Liver (tissue), 9 donors: ENCODE data around the gene PRELID2. TPM values are rescaled to one million over a fixed set of nuclear protein-coding genes. Genes with fewer than 3 reads are reported as not detected.

ENCODE experiments used
- DNase-seq: peaks from one replicate; pipeline ENCODE4 v3.0.0-alpha.2; 2017; ENCODE audit warnings: low spot score
- H3K27ac ChIP-seq, 2 donors: one replicate each; pipeline ENCODE4 v1.7.0; 2013; ENCODE audit warnings: inconsistent platforms in 2 of 2, low read length in 2 of 2, control low read depth in 1 of 2, low read depth in 1 of 2, mild to moderate bottlenecking in 1 of 2
- H3K27me3 ChIP-seq, 4 donors: one replicate each; pipeline versions ENCODE4 v1.6.1 to v1.7.0; 2013; ENCODE audit warnings: low read length in 3 of 4, inconsistent platforms in 1 of 4, mild to moderate bottlenecking in 1 of 4, moderate library complexity in 1 of 4; ENCODE audit not compliant: control insufficient read depth in 4 of 4, insufficient read depth in 4 of 4
- H3K36me3 ChIP-seq, 4 donors: one replicate each; pipeline versions ENCODE4 v1.6.1 to v1.7.0; 2013; ENCODE audit warnings: low read length in 3 of 4, mild to moderate bottlenecking in 3 of 4, low read depth in 1 of 4, moderate library complexity in 1 of 4; ENCODE audit not compliant: control insufficient read depth in 4 of 4, insufficient read depth in 3 of 4
- H3K4me1 ChIP-seq, 4 donors: one replicate each; pipeline versions ENCODE4 v1.6.1 to v1.7.0; 2013; ENCODE audit warnings: low read length in 3 of 4, mild to moderate bottlenecking in 3 of 4, moderate library complexity in 1 of 4; ENCODE audit not compliant: control insufficient read depth in 4 of 4, insufficient read depth in 4 of 4
- H3K4me3 ChIP-seq, 3 donors: one replicate each; pipeline versions ENCODE4 v1.6.1 to v1.7.0; 2013; ENCODE audit warnings: low read length in 3 of 3, control low read depth in 1 of 3, low read depth in 1 of 3, mild to moderate bottlenecking in 1 of 3
- H3K9ac ChIP-seq, 2 donors: one replicate each; pipeline ENCODE4 v1.7.0; 2013; ENCODE audit warnings: low read length in 2 of 2, mild to moderate bottlenecking in 2 of 2, moderate library complexity in 2 of 2, control low read depth in 1 of 2, low read depth in 1 of 2
- H3K9me3 ChIP-seq, 4 donors: one replicate each; pipeline versions ENCODE4 v1.6.1 to v1.7.0; 2013; ENCODE audit warnings: low read length in 3 of 4; ENCODE audit not compliant: control insufficient read depth in 4 of 4
- EGR1 ChIP-seq, 2 donors: IDR thresholded peaks; 2 replicates each; pipeline ENCODE4 v1.6.1; 2016 to 2018; ENCODE audit warnings: antibody characterized with exemption in 2 of 2, low read depth in 2 of 2
- FOXA1 ChIP-seq: IDR thresholded peaks from 2 replicates; pipeline ENCODE4 v1.6.1; 2016; ENCODE audit warnings: antibody characterized with exemption
- FOXA2 ChIP-seq: IDR thresholded peaks from 2 replicates; pipeline ENCODE4 v1.6.1; 2016; ENCODE audit warnings: antibody characterized with exemption
- HNF4A ChIP-seq, 2 donors: conservative IDR thresholded peaks; 2 replicates each; pipeline ENCODE4 v1.6.1; 2016; ENCODE audit warnings: antibody characterized with exemption in 2 of 2, mild to moderate bottlenecking in 2 of 2
- HNF4G ChIP-seq: IDR thresholded peaks from 2 replicates; pipeline ENCODE4 v1.6.1; 2016; ENCODE audit warnings: antibody characterized with exemption
- JUND ChIP-seq, 2 donors: IDR thresholded peaks; 2 replicates each; pipeline ENCODE4 v1.6.1; 2016; ENCODE audit warnings: antibody characterized with exemption in 2 of 2
- MAX ChIP-seq: IDR thresholded peaks from 2 replicates; pipeline ENCODE4 v1.6.1; 2016; ENCODE audit warnings: antibody characterized with exemption
- NR2F2 ChIP-seq: IDR thresholded peaks from 2 replicates; pipeline ENCODE4 v1.6.1; 2016; ENCODE audit warnings: antibody characterized with exemption
- RAD21 ChIP-seq, 2 donors: IDR thresholded peaks; 2 replicates each; pipeline ENCODE4 v1.6.1; 2016; ENCODE audit warnings: antibody characterized with exemption in 2 of 2, mild to moderate bottlenecking in 2 of 2
- REST ChIP-seq: IDR thresholded peaks from 2 replicates; pipeline ENCODE4 v1.6.1; 2016; ENCODE audit warnings: antibody characterized with exemption, mild to moderate bottlenecking
- RXRA ChIP-seq, 2 donors: IDR thresholded peaks; 2 replicates each; pipeline ENCODE4 v1.6.1; 2017 to 2018; ENCODE audit warnings: antibody characterized with exemption in 2 of 2, mild to moderate bottlenecking in 1 of 2
- SP1 ChIP-seq: IDR thresholded peaks from 2 replicates; pipeline ENCODE4 v1.6.1; 2018; ENCODE audit warnings: antibody characterized with exemption, mild to moderate bottlenecking
- TAF1 ChIP-seq: conservative IDR thresholded peaks from 2 replicates; pipeline ENCODE4 v1.6.1; 2016; ENCODE audit warnings: antibody characterized with exemption, mild to moderate bottlenecking
- YY1 ChIP-seq: IDR thresholded peaks from 2 replicates; pipeline ENCODE4 v1.6.1; 2016; ENCODE audit warnings: antibody characterized with exemption, mild to moderate bottlenecking
- WGBS: extraction: QIAGEN DNeasy Blood & Tissue Kit; methylation state at CpG from one replicate; pipeline ENCODE4 v1.1.7; 2013; 5-methylcytosine and 5-hydroxymethylcytosine counted together
- polyA plus RNA-seq, 2 donors: library from polyadenylated mRNA; stranded (reverse) in 1 of 2; unstranded in 1 of 2; fragments of 200-250 nt in 1 of 2; fragments of >200 nt in 1 of 2; fragmentation: Nextera tagmentation in 1 of 2; extraction: Ambion mirVana in 1 of 2; gene quantifications; one replicate each; pipeline versions ENCODE4 v1.2.1 to v1.2.3, GENCODE V29; 2013 to 2015
- total RNA-seq, 2 donors: library from RNA; depleted of rRNA; stranded (reverse); fragments of >200 nt; gene quantifications; one replicate each; pipeline ENCODE4 v1.2.3, GENCODE V29; 2014
- donor health status: healthy.
- donor health status: healthy.
- donor health status: healthy.
- donor health status: healthy.
- donor health status: healthy.

PRELID2 gene
- total and polyA plus RNA-seq, 4 donors: 1.1 to 24.9 (median 4.5) TPM

GRCh38 chr5:145792840-145793239 lies 42.3 kb downstream of the PRELID2 start:
- H3K27ac ChIP-seq: no peak overlapping the region
- H3K27me3 ChIP-seq: no peaks in the 10 kb centered on the region
- WGBS: 85% methylated on average over 3 of the region's 3 CpGs
- no peak overlapping the region for H3K4me3 ChIP-seq
- peak; percentile 91 for TF ChIP-seq NR2F2
- TF ChIP-seq FOXA1: no peak
- H3K9ac ChIP-seq: peak overlapping the region in 1 of 2 donors; percentile 24
- H3K4me1 ChIP-seq: no peaks in the 10 kb centered on the region
- no peaks in the 10 kb centered on the region for H3K9me3 ChIP-seq
- DNase-seq: no peak
- H3K36me3 ChIP-seq: no peaks in the 10 kb centered on the region

- no peak overlapping the region for H3K4me3 ChIP-seq
- TF ChIP-seq RAD21 (IDR thresholded peaks at IDR 0.05) (no peak), YY1 (no peak), SP1 (no peak), EGR1 (IDR thresholded peaks at IDR 0.05; ENCODE audit: low read depth in 2 of 2) (no peak), JUND (IDR thresholded peaks at IDR 0.05) (no peak), NR2F2 (no peak), RXRA (IDR thresholded peaks at IDR 0.05) (no peak)
- no peak overlapping the region for H3K27ac ChIP-seq
- H3K27me3 ChIP-seq: no peaks in the 10 kb centered on the region
- H3K9me3 ChIP-seq: no peaks in the 10 kb centered on the region
- no peak for DNase-seq
- 94% methylated on average over 9 of the region's 9 CpGs for WGBS
- no peaks in the 10 kb centered on the region for H3K36me3 ChIP-seq
- no peaks in the 10 kb centered on the region for H3K4me1 ChIP-seq
- H3K9ac ChIP-seq: no peak overlapping the region
Measured at GRCh38 chr5:145791866-145792265, 43.3 kb downstream of the PRELID2 start.

- Histone ChIP-seq H3K9me3 (no peaks in the 10 kb centered on the region), H3K4me3 (no peak overlapping the region), H3K27me3 (no peaks in the 10 kb centered on the region), H3K27ac (no peak overlapping the region), H3K9ac (no peak overlapping the region), H3K4me1 (no peaks in the 10 kb centered on the region), H3K36me3 (no peaks in the 10 kb centered on the region)
- WGBS: 4% methylated on average over 1 of the region's 1 CpG
- TF ChIP-seq TAF1 (no peak), YY1 (no peak), RXRA (IDR thresholded peaks at IDR 0.05) (no peak), FOXA2 (no peak), REST (no peak), HNF4A (conservative IDR thresholded peaks at IDR 0.05) (no peak), RAD21 (IDR thresholded peaks at IDR 0.05) (no peak), MAX (no peak), HNF4G (no peak), SP1 (no peak), NR2F2 (no peak)
- DNase-seq: no peak
Measured at GRCh38 chr5:145787996-145788395, 47.1 kb downstream of the PRELID2 start.
